Measurements from ENCODE around the gene UTP4.

UTP4 gene

DNA sequence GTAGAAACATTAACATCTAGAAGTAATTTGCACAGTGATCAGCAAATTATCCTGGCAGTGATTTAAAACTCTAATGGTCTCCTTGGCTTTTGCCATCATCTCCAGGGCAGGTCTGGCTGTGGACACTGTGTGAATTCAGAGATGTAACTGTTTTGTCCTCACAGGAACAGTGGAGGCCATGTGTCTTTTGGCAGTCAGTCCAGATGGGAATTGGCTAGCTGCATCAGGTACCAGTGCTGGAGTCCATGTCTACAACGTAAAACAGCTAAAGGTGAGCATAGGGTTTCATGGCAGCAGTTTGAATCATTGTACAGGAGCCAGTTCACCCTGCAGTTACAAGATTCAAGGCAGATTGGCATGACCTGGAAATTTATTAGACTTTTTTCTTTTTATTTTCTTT is 27.7 kb downstream of the UTP4 start:
- intact Hi-C loops (cut with DNase I): no loop called here
- peak in 1 of 42 donors; percentile 7 for DNase-seq

DNA sequence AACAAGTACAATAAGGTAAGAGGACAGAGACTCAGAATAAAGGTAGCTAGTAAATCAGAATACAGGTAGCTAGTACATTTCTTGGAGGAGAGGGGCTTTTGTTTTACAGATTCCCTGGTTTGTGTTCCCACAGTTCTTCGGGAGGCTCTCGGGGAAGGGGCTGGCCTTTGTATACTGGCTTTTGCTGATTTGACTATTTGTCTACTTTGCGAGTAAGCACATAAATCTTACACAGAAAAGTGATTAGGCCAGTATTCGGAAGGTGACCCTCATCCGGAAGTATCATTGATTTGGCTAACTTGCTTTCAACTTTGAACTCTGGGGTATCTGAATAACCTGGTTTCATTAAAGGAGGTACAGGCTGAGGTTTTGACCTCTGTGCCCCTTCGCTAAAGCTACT is 33.1 kb downstream of the UTP4 start:
- intact Hi-C loops (cut with DNase I): no loop called here
- no peak for DNase-seq

DNA sequence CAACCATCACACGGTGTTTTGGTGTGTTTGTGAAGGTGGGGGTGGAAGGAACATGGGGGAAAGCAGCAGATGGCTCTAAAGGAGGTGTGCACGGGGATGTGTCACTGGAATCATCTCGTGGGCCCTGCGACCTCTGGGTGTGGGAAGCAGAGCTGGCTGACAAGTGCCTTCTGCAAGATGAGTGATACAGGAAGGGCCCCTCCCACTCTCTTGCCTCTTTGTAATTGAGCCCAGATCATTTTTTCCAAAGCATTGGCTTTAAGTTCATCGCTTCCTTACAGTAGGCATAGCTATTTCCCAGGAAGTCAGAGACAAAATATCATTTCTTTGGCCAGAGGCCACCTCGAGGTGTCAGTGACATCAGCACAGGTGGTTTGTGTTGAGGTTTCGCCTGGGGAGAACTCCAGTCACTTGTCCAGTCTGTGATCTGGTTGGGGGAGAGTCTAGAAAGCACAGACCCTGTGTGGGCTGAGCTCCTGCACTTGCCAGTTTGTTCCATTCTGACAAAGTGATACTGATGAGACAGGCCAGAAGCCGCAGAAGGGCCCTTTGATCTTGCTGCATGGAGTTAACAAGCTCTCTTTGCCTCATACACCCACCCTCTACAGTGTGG is 33.9 kb downstream of the UTP4 start:
- intact Hi-C loops (cut with DNase I): no loop called here
- DNase-seq: peak in 33 of 42 donors; percentile 18 to 75 (median 48)

DNA sequence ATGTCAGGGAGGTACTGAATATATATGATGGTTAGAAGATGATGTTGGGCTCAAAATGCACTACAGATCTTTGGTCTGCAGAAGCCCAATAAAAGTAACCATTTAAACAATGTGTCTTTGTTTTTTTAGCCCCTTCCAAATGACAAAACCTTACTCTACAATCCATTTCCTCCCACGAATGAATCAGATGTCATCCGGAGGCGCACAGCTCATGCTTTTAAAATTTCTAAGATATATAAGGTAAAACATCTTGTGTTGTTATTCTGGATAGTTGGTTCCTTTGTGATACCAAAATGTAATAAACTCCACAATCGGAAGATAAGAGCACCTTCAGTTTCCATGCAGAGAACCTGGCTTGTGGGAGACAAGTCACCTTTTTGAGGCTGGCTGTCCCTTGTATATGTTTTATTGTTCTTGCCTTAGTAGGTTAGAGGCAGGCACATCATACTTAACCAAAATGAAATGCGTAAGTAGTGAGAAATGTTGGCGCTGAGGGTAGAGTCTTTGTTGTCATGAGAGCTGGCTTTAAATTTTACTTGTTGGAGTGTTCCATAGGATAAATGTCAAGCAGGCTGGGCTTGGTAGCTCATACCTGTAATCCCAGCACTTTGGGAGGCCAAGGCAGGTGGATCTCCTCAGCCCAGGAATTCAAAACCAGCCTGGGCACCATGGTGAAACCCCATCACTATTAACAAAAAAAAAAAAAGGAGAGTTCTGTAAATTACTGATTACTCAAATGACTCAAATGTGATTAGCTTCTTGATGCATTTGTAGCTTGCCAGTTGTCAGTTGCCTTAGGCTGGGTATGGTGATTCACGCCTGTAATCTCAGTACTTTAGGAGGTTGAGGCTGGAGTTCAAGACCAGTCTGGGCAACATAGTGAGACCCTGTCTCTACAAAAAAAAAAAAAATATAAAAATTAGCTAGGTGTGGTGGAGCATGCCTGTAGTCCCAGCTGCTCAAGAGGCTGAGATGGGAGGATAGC is 34.8 kb downstream of the UTP4 start:
- peak in 4 of 42 donors; percentile 17 to 32 (median 26) for DNase-seq
- intact Hi-C loops (cut with DNase I): no loop called here

DNA sequence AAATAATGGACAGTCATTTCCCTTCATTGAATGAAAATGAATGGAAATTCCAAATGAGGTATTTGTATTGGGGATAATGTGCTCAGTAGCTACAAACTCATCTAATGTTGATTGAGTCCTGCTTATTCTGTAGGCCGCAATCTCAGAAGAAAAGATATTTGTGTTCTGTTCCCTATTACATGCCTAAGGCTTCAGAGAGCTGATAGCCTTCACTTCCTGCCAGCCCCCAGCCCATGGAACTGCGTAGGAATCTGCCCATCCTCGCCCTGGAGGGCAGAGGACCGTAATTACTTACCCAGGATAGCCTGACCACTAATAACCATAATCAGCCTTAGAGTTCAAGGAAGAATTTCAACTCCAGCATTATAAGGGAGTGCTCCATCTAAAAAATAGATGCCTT is 36.6 kb downstream of the UTP4 start:
- intact Hi-C loops (cut with DNase I): no loop called here

DNA sequence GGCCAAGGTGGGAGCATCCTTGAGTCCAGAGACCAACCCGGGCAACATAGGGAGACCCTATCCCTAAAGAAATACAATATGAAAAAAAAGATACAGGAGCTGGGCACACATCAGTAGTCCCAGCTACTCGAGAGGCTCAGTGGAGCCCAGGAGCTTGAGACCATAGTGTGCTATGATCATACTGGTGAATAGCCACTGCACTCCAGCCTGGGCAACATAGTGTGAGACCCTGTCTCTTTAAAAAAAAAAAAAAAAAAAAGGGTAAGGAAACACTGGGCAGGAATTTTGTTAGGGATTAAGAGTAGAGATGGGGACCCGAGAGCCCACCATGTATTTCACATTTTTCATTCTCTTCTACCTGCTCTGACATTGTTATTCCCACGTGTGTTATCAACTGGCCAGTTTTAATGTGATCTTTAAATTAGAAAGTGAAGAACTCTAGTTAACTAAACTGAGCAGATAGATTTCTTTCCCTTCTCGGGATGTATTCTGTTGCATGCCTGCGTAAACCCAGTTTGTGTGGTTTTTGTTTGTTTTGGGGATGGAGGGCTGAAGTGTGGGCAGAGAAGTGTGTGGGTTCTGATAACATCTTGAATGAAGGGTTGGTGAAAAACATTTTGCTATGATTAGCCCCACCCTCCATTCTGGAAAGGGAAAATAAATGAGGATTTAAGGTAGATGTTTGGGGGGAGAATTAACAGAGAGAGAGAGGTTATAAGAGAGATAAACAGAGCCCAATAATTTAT is 37.3 kb downstream of the UTP4 start:
- DNase-seq: peak in 1 of 42 donors; percentile 2
- intact Hi-C loops (cut with DNase I): no loop called here

More for the DNA sequence above, 36.6 kb downstream of the UTP4 start:
- no peak for DNase-seq

DNA sequence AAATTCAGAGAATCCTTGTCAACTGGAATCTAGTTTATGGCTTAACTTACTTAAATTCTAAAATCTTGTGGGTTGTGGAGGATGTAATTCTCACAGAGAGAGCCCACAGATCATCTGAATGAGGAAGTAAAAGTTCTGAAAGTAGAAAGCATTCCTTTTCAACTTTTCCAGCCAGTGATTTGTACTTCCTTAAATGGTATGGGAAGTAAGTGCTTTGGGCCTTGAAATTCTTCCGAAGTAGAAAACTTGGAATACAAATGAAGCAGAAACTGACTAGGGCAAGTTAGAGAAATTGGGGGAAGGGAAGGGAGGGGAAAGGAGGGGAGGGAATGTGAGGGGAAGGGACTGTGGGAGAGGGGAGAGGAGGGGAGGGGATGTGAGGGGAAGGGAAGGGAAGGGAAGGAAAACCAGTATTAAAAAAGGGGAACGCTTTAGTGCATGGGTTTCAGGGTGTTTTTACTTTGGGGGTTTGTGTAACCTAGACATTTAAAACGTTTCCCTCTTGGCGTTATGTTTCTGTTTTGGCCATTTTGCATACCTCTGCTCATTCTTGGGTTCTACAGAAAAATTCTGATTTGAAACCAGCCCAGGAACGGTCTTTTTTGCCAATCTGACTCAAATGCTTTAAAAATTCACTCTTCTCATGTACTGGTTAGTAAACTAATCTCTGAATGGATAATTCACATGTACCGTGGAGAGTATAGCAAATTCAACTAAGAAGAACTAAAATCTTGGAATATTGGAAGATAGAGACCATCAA is 39.1 kb downstream of the UTP4 start:
- no peak for DNase-seq
- intact Hi-C loops (cut with DNase I): no loop called here

DNA sequence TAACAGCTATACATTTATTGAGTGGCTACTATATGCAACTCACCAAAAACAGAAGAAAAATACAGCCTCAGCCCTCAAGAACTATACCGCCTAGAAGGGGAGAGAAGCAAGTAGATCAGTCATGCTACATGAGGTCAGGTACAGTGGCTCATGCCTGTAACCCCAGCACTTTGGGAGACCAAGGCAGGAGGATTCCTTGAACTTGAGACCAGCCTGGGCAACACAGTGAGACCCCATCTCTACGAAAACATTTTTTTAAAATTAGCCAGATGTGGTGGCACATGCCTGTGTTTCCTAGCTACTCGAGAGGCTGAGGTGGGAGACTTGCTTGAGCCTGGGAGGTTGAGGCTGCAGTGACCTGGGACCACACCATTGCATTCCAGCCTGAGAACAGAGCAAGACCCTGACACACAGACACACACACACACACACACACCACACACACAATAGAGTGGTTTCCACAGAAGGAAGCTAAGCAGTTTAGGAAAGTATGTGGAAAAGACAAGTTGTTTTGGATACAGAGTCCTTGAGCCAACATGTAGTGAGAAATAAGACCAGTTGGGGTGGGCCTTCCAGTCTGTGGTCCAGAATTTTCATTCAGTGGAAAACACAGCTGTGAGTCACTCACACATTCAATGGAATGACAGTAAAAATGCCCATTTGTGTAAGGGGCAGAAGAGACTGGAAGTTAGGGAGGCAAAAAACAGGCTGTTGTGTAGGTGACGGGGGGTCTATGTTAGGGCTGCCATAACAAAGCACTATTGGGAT is 43.8 kb downstream of the UTP4 start:
- no peak for DNase-seq

DNA sequence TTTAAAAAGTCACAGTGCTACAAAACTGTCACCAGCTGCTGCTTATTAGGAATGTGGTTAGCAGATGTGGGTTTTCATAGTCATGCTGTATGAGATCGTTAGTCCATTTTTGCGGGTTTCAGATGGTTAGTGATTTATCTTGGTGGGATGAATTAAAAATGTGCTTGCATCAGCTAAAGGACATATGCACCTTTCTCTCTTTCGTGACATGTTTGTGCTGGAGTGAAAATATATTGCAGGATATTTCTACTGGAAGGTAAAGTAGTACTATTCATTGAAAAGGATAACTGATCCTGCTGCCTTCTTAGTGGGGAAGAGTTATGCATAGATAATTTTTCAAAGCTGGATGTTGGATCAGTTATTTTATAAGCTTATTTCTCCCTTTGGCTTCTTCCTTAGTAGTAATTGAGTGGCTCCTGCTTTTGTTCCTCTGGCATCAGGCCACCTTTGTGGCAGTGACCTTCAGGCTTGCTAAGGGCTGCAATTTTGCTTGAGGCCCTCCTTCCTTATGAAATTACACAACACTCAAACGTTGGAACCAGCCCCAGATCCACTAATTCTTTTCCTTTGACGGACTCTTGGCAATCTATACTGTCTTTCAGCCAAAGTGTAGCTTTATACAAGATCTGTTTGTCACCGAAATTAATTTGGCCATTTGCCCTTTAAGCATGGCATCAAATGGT is 47.0 kb downstream of the UTP4 start:
- DNase-seq: peak in 8 of 42 donors; percentile 5 to 63 (median 26)

More for the DNA sequence above, 43.8 kb downstream of the UTP4 start:
- intact Hi-C loops (cut with DNase I): no loop called here

DNA sequence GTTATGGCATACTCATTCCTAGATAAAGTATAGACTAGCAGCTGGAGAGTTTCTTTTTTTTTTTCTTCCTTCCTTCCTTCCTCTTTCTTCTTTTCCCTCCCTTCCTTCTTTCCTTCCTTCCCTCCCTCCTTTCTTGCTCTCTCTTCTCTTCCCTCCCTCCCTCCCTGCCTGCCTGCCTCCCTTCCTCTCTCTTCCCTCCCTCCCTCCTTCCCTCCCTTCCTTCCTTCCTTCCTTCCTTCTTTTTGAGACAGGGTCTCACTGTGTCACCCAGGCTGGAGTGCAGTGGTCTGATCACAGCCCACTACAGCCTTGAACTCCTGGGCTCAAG is 47.5 kb downstream of the UTP4 start:
- DNase-seq: no peak
- intact Hi-C loops (cut with DNase I): no loop called here

More for the DNA sequence above, 47.0 kb downstream of the UTP4 start:
- intact Hi-C loops (cut with DNase I): no loop called here

DNA sequence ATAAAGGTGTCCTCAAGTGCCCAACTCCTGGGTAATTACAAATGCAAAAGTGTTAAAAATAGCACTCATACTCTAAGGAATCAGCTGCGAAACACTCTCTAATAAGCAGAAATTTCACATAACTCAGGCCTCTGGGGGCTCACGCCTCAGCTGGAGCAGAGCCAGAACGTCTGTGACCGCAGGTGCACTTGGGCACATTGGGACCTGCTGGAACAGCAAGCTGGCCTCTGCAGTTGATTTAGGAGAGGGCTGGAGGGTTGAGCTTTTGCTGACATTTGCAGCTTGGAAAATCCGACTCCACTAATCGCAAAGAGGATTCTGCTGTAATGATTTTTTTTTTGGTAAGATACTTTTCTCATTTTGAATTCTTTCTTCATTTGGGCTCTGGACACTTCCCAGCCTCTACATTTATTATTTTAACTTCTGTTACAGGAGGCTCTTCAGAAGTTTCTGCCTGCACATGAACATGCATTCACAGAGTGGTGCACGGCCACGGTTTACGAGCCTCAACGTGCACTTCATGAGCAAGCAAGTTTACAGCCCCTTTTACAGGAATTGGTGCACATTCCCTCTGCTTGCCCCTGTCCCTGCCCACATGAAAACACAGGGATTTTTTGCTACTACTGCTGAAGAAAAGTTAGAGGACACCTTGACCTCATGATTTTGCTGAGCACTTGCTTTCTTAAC is 50.4 kb downstream of the UTP4 start:
- intact Hi-C loops (cut with DNase I): no loop called here

DNA sequence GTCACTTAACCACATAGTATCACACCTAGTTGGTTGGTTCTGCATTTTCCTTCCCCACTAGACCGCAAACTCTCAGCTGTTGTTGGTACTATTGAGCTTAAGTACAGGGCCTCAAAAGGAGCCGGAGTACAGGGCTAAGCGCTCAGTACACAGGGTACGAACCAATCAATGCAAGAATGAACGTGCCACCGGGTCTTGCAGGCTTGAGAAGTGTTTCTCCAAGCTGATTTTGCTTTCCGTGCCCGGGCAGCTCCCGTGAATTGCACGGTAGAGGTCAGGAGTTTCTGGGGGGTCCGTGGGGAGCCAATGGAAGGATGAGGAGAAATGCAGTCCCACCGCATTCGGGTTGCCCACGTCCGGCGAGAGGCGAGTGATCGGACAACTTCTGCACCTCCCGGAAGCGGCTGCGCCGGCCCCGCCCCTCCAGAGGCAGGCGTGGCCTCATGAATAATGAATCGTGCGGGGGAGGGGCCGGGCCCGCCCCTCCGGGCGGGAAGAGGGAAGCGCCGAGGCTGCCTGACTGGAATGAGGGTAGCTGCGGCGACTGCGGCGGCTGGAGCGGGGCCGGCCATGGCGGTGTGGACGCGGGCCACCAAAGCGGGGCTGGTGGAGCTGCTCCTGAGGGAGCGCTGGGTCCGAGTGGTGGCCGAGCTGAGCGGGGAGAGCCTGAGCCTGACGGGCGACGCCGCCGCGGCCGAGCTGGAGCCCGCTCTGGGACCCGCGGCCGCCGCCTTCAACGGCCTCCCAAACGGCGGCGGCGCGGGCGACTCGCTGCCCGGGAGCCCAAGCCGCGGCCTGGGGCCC is 54.4 kb downstream of the UTP4 start, which contains the start of gene SNTB2:
TSS of gene SNTB2 (plus strand) at position 523 of the 804 bp plus-strand sequence. CDS start at position 526, 3 bp downstream.
- peak; percentile 82 to 97 (median 93) for DNase-seq
- intact Hi-C loops (cut with DNase I): no loop called here

More for the DNA sequence above, 50.4 kb downstream of the UTP4 start:
- DNase-seq: peak in 1 of 42 donors; percentile 16

DNA sequence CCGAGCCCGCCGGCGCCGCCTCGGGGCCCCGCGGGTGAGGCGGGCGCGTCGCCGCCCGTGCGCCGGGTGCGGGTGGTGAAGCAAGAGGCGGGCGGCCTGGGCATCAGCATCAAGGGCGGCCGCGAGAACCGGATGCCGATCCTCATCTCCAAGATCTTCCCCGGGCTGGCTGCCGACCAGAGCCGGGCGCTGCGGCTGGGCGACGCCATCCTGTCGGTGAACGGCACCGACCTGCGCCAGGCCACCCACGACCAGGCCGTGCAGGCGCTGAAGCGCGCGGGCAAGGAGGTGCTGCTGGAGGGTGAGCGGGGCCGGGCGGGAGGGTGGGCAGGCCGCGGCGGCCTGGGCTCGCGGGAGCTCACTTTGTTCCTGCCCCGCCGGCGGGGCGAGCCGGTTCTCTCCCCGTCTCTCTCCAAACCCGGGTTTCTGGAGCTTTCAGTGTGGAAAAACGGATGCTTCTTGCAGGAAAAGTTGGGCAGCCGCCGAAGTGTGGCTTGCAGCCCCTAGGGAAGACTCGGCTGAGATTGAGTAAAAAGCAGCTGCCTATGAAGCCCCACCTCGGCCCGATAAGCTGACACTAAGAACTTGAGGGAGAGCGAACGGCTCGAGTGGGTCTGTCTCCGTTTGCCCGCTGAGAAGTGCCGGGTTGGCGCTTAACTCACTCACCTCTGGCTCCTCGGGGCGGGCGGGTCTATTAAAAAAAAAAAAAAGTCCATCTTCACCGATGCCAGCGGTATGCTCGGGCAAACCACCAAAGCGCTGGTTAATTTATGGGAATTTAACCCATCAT is 55.2 kb downstream of the UTP4 start:
- intact Hi-C loops (cut with DNase I): no loop called here
- peak in 41 of 42 donors; percentile 18 to 80 (median 54) for DNase-seq

DNA sequence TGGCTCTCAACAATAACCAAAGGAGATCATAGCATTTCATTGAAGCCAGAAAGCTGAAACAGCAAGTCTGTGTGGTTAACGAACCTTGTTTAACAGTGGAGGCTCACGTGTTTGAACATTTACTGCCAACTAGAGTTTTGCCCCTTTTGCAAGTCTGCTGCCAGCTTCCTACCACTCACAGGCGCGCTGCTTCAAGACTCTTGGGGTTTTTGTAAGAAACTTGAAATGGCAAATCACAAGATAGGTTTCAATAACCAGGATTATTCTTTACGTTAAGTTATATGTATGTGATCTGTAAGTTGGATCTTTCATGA is 55.7 kb downstream of the UTP4 start:
- intact Hi-C loops (cut with DNase I): no loop called here
- peak in 27 of 42 donors; percentile 9 to 73 (median 42) for DNase-seq

DNA sequence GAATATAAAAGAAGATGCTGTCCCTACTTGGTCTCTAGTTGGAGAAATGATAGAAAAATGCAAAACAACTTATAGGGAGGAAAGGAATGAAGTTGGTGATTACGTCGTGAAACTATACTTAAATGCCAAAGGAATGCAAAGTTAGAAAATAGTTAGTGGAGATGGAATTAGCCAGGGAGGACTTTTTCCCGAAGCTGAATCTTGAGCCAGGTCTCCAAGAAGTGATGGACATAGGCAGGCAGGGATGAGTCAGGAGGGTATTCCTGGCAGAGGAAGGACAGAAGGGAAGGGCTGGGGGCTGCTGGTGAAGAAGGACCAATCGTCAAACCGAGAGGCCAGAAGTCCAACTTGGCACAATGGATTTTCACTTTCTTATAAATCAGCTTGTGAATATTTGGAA is 56.3 kb downstream of the UTP4 start:
- no peak for DNase-seq
- intact Hi-C loops (cut with DNase I): no loop called here
